ENCODE measurements around the gene TMEM220. TPM values are rescaled to one million over a fixed set of nuclear protein-coding genes. Genes with fewer than 3 reads are reported as not detected.

Gene TMEM220
- total and polyA plus RNA-seq, 10 of the 15 experiments (the other 5 are each of a cell fraction or from before 2014, with no cell fraction given), result 0.02 to 0.30 (median 0.06) TPM; not detected in 1

GRCh38 chr17:10738521-10739258 lies 8.9 kb upstream of the TMEM220 start:
- H3K27ac ChIP-seq (ENCODE audit: control insufficient read depth, insufficient read depth), result no peak overlapping the region
- SMC1A ChIA-PET (ENCODE audit: uncharacterized antibody, unreplicated experiment), result no interaction called here
- H3K9me3 ChIP-seq (replicated peaks; ENCODE audit: control insufficient read depth, insufficient read depth, low read length), result no peaks in the 10 kb centered on the region
- no peak for ATAC-seq
- CTCF ChIA-PET, result no interaction called here
- no peak overlapping the region for H3K4me3 ChIP-seq
- H2AFZ ChIP-seq (ENCODE audit: control insufficient read depth, low read depth, low read length), result no peak overlapping the region
- no peaks in the 10 kb centered on the region for H3K79me2 ChIP-seq (ENCODE audit: control insufficient read depth, insufficient read depth, low read length)
- DNase-seq (ENCODE audit: low read depth, low spot score), result no peak
- no peak overlapping the region for H3K4me2 ChIP-seq (ENCODE audit: control insufficient read depth, insufficient read depth)
- no peaks in the 10 kb centered on the region for H4K20me1 ChIP-seq (ENCODE audit: control insufficient read depth, insufficient read depth)
- no peaks in the 10 kb centered on the region for H3K4me1 ChIP-seq (ENCODE audit: control insufficient read depth, insufficient read depth, low read length)
- in situ Hi-C loops (cut with MboI), result loop anchor here (5.0 kb wide), 1 partner anchor 109 kb away; no protein-coding TSS in a partner anchor
- H3K36me3 ChIP-seq (ENCODE audit: control insufficient read depth in 2 of 2, insufficient read depth in 2 of 2, low read length in 1 of 2), result no peaks in the 10 kb centered on the region
- TF ChIP-seq ZBTB11 (CRISPR knock-in tag; IDR thresholded peaks at IDR 0.05) (no peak), PAX5 (IDR thresholded peaks at IDR 0.05; ENCODE audit: borderline replicate concordance, low read depth, low read length) (no peak), ZBTB33 (IDR thresholded peaks at IDR 0.05) (no peak), TARDBP (IDR thresholded peaks at IDR 0.05; ENCODE audit: borderline replicate concordance) (no peak), PBX3 (IDR thresholded peaks at IDR 0.05; ENCODE audit: insufficient replicate concordance, low read depth, low read length) (no peak), SUZ12 (IDR thresholded peaks at IDR 0.05; ENCODE audit: unreplicated experiment) (no peak), BHLHE40 (IDR thresholded peaks at IDR 0.05; ENCODE audit: borderline replicate concordance in 1 of 2, low read depth in 2 of 2, low read length in 1 of 2) (no peak)
- H3K9ac ChIP-seq (ENCODE audit: control insufficient read depth, insufficient read depth, low read length), result no peak overlapping the region
- intact Hi-C loops (cut with micrococcal nuclease; ENCODE audit: unreplicated experiment), result loop anchor here (10.0 kb wide), 1 partner anchor 104 kb away; no protein-coding TSS in a partner anchor
- no peak for FAIRE-seq
- POLR2A ChIA-PET, result no interaction called here
- RAD21 ChIA-PET (ENCODE audit: unreplicated experiment), result no interaction called here
- BruUV-seq (replicated peaks), result no TSS peak
- H3K27me3 ChIP-seq (replicated peaks in 1 of 2; ENCODE audit: control insufficient read depth in 2 of 2, insufficient read depth in 2 of 2, low read length in 1 of 2), result no peaks in the 10 kb centered on the region
- 2% methylated on average over 5 of the region's 5 CpGs for WGBS (ENCODE audit: insufficient coverage, insufficient replicate concordance, low lambda C conversion rate, missing lambda C conversion rate)

Measured in GM12878 (cell line).